22Rv1 (cell line): ENCODE results near the gene RNH1.

ENCODE experiments used
- CTCF ChIP-seq: fragments of 450-650 bp; IDR thresholded peaks from 2 replicates; pipeline ENCODE4 v1.5.1; 2017; ENCODE audit warnings: mild to moderate bottlenecking
- ZFX ChIP-seq: fragments of 450-650 bp; IDR thresholded peaks from 2 replicates; pipeline ENCODE4 v1.6.1; 2017; ENCODE audit warnings: antibody characterized with exemption, borderline replicate concordance

GRCh38 chr11:506238-506994 lies 626 bp downstream of the RNH1 start:
- TF ChIP-seq CTCF (peak; percentile 14; the same call in 1 of the 2 replicates), ZFX (no peak)
